OCI-M2 (cell line): ENCODE results near the gene ARV1.
"Not testable (repeated sequence)": the region's sequence is repeated elsewhere in the genome, so short reads cannot be mapped to it uniquely, and the experiment has no call there.

Source experiments
- DNase-seq: peaks from one replicate; lab custom pipeline; 2025; ENCODE audit not compliant: unreplicated experiment; lab: John Stamatoyannopoulos, UW

The ARV1 gene

GRCh38 chr1:231016234-231016633 lies 37.3 kb downstream of the ARV1 start:
- no peak for DNase-seq

GRCh38 chr1:231016966-231017365 lies 38.1 kb downstream of the ARV1 start:
- no peak for DNase-seq

- DNase-seq, result no peak
These were observed 40.8 kb downstream of the ARV1 start for GRCh38 chr1:231019711-231020110.

- DNase-seq, result no peak
These were observed 41.3 kb downstream of the ARV1 start for GRCh38 chr1:231020139-231020601.

GRCh38 chr1:231020816-231021215 lies 41.9 kb downstream of the ARV1 start:
- no peak for DNase-seq

- DNase-seq, result no peak
These were observed 42.7 kb downstream of the ARV1 start for GRCh38 chr1:231021540-231022031.

- not testable (repeated sequence) for DNase-seq
These were observed 43.6 kb downstream of the ARV1 start for GRCh38 chr1:231022543-231022942.

- no peak for DNase-seq
These were observed 44.3 kb downstream of the ARV1 start for GRCh38 chr1:231023150-231023549.

GRCh38 chr1:231026576-231026975 lies 47.7 kb downstream of the ARV1 start:
- no peak for DNase-seq

- DNase-seq, result no peak
These were observed 48.4 kb downstream of the ARV1 start for GRCh38 chr1:231027136-231027925.

GRCh38 chr1:231027971-231028370 lies 49.1 kb downstream of the ARV1 start:
- DNase-seq, result no peak

GRCh38 chr1:231028682-231029081 lies 49.8 kb downstream of the ARV1 start:
- no peak for DNase-seq

- not testable (repeated sequence) for DNase-seq
These were observed 50.4 kb downstream of the ARV1 start for GRCh38 chr1:231029247-231029646.

GRCh38 chr1:231029841-231030240 lies 50.9 kb downstream of the ARV1 start:
- DNase-seq, result no peak

- DNase-seq, result no peak
These were observed 54.1 kb downstream of the ARV1 start for GRCh38 chr1:231032963-231033362.

GRCh38 chr1:231035799-231036198 lies 56.9 kb downstream of the ARV1 start:
- DNase-seq, result no peak

GRCh38 chr1:231036416-231036815 lies 57.5 kb downstream of the ARV1 start:
- DNase-seq, result no peak

GRCh38 chr1:231037585-231038517 lies 59.0 kb downstream of the ARV1 start:
- no peak for DNase-seq

- DNase-seq, result no peak
These were observed 60.5 kb downstream of the ARV1 start for GRCh38 chr1:231039161-231040018.

GRCh38 chr1:231040019-231040799 lies 61.3 kb downstream of the ARV1 start, which contains the start of gene FAM89A:
Gene FAM89A, minus strand, starts transcription at chr1:231040254. Its CDS starts 43 bp downstream, at chr1:231040211.
- no peak for DNase-seq
